NB4 (cell line): ENCODE measurements around the gene PTPN4.

Experiments used
- POLR2A ChIP-seq: IDR thresholded peaks from 2 replicates; pipeline ENCODE4 v1.6.1; 2011; ENCODE audit warnings: mild to moderate bottlenecking; ENCODE audit not compliant: insufficient read length; ENCODE audit errors: extremely low read depth
- TF ChIP-seq, protein P1 (sequence below): IDR thresholded peaks from one replicate; pipeline ENCODE4 v1.5.1; 2012; ENCODE audit warnings: low read depth, low read length

DNA sequence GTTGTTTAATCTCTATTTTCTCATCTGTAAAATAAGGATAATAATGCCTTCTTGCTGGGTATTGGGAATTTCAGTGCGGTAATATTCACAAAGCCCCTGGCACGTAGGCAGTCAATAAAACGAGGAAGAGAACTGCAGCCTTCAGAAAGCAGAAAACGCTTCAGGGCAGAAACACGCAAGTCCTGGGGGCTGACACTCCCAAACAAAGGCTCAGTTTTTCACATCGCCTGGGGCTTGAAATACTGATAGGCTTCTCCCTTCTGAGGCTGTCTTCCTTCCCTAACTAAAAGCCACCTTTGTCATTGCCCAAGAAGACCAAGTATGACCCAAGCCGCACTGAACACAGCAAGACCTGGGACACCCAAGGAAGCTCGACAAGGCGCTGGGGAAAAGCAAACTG lies 48.4 kb upstream of the PTPN4 start:
- no peak for TF ChIP-seq POLR2A
- TF ChIP-seq, protein P1, sequence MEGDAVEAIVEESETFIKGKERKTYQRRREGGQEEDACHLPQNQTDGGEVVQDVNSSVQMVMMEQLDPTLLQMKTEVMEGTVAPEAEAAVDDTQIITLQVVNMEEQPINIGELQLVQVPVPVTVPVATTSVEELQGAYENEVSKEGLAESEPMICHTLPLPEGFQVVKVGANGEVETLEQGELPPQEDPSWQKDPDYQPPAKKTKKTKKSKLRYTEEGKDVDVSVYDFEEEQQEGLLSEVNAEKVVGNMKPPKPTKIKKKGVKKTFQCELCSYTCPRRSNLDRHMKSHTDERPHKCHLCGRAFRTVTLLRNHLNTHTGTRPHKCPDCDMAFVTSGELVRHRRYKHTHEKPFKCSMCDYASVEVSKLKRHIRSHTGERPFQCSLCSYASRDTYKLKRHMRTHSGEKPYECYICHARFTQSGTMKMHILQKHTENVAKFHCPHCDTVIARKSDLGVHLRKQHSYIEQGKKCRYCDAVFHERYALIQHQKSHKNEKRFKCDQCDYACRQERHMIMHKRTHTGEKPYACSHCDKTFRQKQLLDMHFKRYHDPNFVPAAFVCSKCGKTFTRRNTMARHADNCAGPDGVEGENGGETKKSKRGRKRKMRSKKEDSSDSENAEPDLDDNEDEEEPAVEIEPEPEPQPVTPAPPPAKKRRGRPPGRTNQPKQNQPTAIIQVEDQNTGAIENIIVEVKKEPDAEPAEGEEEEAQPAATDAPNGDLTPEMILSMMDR = no peak
